GM19351 (cell line): Measurements from ENCODE around the gene ZBTB21.

Experiments used
- ATAC-seq: cut with Tn5 transposase; IDR thresholded peaks from one replicate; pipeline ENCODE4 v1.9.1; 2021; ENCODE audit warnings: mild to moderate bottlenecking, moderate library complexity; ENCODE audit not compliant: unreplicated experiment

Gene ZBTB21

GRCh38 chr21:42040411-42041180, 30.4 kb upstream of the ZBTB21 start:
- no peak for ATAC-seq

DNA sequence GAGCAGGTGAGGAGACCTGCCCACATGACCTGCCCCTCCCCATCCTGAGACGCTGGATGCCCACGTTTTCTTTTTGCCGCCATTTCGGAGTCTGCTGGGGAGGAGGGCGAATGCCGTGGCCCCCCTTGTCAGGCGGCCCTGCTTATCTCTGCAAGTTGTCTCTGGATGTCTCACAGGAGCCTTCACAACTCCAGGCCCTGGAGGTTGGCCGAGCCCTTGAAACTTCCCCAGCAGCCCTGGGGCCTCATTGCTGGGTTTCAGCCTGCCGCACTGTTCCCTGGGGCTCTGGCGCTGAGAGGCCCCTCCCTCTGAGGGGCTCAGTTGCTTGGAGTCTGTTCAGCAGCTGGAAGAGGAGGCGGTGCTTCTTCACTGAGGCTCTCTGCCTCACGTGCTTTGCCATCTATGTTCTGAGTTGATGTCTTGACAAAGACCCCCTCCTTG, 29.8 kb upstream of the ZBTB21 start:
- no peak for ATAC-seq

- ATAC-seq: no peak
Observed at GRCh38 chr21:42039470-42039901, 29.3 kb upstream of the ZBTB21 start.

DNA sequence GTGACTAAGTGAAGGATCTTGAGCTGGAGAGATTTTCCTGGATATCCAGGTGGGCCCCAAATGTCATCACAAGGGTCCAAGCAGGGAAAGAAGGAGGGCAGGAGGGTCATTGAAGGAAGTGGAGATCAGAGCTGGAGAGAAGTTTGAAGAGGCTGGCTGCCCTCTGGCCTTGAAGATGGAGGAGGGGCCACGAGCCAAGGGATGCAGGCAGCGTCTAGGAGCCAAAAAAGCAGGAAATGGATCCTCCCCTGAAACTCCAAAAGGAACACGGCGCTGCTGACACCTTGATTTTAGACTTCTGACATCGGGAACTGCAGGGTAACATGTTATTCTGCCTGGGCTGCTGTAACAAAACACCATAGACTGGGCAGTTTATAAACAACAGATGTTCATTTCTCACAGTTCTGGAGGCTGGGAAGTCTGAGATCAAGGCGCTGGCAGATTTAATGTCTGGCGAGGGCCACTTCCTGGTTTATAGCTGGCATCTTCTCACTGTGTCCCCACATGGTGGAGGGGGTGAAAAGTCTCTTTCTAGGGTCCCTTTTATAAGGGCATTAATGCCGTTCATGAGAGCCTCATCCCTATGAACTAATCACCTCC, 28.8 kb upstream of the ZBTB21 start:
- no peak for ATAC-seq

GRCh38 chr21:42038393-42038792, 28.2 kb upstream of the ZBTB21 start:
- no peak for ATAC-seq

- no peak for ATAC-seq
Observed at GRCh38 chr21:42037943-42038342, 27.8 kb upstream of the ZBTB21 start.

- no peak for ATAC-seq
Observed at GRCh38 chr21:42037516-42037915, 27.4 kb upstream of the ZBTB21 start.

- no peak for ATAC-seq
Observed at GRCh38 chr21:42036313-42036712, 26.2 kb upstream of the ZBTB21 start.

- no peak for ATAC-seq
Observed at GRCh38 chr21:42032968-42033367, 22.8 kb upstream of the ZBTB21 start.

DNA sequence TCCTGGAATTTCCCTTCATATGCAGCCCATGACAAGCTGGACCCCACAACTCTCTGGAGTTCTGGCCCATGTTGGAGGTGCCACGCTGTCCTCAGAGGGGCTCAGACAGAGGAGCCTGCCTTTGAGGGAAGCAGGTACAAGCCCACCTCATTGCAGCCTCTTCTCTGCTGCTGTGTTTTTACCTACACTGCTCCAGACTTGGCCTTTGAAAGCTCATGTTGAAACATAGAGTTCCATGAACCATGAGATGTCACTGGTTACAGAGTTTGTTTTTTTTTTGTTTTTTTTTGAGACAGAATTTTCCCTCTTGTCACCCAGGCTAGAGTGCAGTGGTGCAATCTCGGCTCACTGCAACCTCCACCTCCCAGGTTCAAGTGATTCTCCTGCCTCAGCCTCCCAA, 22.1 kb upstream of the ZBTB21 start:
- ATAC-seq: no peak

DNA sequence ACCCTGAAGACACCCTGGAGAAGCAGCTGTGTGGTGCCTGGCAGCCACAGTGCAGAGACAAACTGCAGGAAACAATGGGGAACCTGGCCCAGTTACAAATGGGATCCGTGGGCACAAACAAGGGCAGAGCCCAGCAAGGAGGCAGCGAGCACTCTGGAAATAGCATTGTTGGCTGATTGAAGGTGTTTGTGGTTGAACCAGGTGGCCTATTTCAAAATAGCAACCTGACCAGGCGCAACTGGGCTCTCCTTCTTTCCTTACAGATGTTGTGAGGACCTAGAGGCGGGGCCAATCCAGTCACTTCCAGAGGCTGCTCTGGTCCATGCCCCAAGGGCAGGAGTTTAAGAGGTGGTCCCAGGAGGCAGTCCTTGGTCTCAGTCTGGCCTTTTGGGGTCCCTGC, 21.7 kb upstream of the ZBTB21 start:
- ATAC-seq: no peak

DNA sequence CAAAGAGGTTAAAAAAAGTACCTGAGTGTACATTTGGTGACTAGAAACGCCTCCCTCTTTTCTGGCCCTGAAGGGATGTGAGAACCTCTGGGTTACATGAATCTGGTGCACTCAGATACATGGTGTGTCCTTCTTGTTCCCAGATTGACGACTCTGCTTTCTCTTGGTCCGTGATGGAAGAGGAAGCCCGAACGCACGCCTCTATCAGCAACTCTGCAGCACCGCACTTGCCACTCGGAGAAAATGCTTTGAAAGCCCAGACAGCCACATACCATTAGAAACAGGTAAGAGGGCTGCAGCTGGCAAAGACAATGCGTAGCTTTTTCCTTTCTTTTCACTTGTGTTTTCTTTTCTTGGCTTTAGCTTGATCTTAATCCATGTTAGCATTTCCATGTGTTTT, 21.1 kb upstream of the ZBTB21 start:
- no peak for ATAC-seq

GRCh38 chr21:42030311-42030710, 20.2 kb upstream of the ZBTB21 start:
- ATAC-seq: no peak

DNA sequence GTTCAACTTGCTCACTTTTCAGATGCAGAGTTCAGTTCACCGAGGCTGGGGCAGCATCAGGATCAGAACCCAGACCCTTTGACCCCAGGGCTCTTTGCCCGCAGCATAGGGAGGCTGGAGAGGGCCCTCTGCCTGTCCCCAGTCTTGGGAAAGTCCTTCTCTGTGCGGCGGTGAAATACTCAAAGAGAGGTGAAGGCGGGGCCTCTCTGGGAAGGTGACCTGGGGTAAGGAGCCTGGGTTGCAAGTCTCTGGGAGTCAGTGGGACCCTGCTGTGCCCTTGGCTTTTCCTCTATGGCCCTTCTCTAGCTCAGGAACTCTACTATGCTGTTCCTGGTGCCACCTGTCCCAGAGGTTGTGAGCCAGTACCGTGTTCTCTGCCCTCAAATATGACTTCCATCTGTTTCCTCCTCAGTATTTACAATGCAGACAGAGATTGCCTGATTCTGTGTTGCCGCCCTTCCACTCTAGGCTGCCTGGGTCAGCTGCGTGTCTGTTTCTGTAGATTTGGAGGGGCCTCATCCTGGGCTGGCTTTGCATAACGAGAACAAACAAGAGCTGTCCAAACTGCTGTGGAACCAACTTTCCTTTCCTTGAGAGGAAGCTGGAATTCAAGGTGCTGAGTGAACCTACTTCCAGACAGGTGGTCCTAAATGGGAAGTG, 18.7 kb upstream of the ZBTB21 start:
- no peak for ATAC-seq

DNA sequence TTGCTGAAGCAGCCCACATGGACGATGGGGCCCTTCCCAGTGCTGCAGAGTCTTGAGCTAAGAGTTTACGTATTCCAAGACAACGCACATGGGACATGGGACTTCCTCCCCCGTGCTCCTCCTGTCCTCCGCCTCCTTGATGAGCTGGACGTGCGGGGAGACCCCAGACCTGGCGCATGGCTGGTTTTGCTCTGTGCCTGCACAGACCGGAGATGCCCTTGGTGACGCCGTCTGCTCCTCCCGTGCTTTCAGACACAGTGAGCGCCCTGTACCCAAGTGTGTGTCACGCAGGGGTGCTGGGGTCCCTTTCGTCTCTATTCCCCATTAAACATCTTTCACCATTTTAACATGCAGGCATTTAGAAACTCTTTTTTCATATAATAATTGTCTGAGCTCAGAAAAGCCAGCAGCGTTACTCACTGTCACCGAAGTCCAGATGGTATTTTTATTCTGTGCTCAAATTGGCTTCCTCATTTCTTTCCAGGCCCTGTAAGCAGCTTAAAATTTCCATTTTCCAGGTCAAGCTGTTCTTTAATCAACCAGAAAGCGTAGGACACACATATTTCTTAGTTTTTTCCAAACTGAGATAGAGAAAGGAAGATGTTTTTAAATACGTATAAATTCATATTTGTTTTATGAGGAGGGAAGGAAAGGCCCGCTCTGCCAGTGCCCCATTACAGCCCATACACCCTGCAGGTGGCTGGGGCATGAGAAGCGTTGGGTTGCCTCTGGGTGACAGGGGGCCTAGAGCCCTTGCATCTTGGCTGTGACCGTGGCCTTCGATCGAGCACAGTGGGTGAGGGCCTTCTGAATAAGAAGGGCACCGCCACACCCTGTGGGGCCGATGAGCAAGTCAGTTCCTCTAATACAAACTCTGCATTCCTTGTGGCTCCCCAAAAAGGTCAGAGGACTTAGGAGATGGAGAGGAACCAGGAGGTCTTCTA, 17.9 kb upstream of the ZBTB21 start:
- no peak for ATAC-seq

DNA sequence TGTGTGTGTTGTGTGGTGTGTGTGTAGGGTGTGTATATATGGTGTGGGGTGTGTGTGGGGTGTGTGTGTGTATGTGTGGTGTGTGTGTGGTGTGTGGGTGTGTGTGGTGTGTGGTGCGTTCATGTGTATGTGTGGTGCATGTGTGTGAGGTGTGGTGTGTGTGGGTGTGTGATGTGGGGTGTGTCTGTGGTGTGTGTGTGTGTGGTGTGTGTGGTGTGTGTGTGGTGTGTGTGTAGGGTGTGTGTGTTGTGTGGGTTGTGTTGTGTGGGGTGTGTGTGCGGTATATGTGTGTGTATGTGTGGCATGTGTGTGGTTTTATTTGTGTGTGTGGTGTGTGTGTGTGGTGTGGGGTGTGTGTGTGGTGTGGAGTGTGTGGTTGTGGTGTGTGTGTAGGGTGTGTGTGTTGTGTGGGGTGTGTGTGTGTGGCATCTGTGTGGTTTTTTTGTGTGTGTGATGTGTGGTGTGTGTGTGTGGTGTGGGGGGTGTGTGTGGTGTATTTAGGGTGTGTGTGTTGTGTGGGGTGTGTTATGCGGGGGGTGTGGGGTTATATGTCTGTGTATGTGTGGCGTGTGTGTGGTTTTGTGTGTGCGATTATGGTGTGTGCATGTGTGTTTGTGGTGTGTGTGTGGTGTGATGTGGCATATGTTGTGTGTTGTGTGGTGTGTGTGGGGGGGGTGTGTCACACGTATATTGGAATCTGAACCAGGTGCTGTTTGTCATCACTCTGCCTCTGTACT, 17.1 kb upstream of the ZBTB21 start:
- ATAC-seq: no peak

DNA sequence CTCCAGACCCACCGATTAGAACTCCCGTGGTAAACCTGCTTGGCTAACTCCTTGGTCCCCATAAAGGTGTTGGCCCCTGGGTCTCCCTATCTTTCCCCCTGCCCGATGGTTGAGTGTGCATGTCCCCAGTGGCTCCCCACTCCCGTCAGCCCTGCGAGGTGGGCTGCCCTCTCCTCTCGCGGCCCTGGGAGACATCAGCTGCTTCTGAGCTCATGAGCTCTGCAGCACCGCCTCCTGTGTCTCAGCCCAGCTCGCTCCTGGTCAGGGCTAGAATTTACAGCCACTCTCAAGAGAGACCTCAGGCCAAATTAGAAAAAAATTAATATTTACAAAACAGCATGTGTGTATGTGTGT, 15.9 kb upstream of the ZBTB21 start:
- no peak for ATAC-seq

DNA sequence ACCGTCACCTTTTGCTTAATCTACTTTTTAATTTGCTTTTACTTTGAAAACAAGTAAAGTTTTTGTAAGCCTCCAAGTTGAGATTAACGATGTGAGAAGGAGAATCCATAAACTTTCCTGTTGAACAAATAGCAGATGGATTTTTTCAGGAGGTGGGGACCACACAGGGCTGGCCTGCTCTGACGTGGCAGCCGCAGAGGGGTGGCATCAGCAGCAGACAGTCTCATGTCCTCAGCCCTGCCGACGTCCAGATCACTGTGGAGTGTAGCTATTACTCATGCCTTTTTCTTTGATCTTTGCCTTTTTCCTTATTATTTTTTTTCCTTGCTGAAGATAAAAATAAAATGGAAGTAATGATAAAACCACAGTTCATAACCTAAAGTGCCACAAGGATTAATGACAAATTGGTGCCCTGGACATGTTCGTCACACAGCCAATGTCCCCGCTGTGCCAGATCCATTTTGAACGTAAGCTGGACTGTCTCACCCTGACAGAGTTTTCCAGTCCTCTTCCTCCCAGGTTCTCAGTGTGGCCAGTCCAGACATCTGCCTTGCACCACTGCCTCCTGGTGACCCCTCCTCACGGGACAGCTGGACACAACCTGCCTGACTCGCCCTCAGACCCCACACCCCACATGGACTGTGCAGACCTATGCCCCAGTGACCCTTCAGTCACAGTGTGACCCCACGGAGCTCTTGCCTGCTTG, 15.4 kb upstream of the ZBTB21 start:
- no peak for ATAC-seq

- ATAC-seq: no peak
Observed at GRCh38 chr21:42022906-42023305, 12.7 kb upstream of the ZBTB21 start.

DNA sequence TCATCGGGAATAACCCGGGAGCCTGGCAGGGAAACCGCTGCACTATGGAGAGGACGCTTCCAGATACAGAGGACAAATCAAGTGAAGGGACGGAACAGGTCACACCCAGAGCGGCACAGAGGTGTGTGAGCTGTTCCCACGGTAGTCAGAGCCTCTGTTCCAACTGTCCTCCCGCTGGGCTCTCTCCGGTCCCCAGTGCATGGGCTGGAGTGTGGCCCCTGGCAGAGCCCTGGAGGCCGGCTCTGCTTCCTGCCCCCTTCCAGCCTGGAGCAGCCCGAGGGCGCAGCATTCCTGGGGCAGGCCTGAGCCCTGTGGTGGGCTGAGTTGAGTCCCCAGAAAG, 11.9 kb upstream of the ZBTB21 start:
- no peak for ATAC-seq
